Measurements from ENCODE around the gene RELN. TPM values are rescaled to one million over a fixed set of nuclear protein-coding genes. Genes with fewer than 3 reads are reported as not detected.

Gene RELN
- total RNA-seq, 1 experiment from 2014 or later = 8.0 TPM

DNA sequence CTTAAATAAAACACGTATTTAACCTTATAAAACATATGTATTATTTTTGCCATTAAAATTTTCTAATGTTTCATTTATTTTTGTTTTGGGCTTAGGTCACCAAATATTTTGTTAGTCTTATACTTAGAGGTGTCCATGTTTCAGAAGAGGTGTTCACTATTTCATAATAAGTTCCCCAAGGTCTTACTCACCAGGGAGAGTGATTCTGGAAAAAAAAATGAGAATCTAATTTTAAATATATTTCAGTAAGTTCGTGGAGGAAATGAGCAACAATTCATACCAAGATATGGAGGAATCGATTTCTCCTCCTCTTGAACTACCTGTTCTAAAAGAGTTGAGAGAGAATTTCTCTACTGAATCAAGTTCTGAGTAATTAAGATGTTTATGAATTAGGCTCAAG lies 271.9 kb downstream of the RELN start:
- no peak for DNase-seq
- ChIA-PET POLR2A (ENCODE audit: unreplicated experiment) (no interaction called here), CTCF (no interaction called here)
- H3K27ac ChIP-seq (ENCODE audit: low read length) = peak overlapping the region; percentile 79; the same call in 1 of the 2 replicates
- H3K4me2 ChIP-seq (ENCODE audit: low read length) = peak overlapping the region; percentile 16; the same call in 1 of the 2 replicates
- no peaks in the 10 kb centered on the region for H3K36me3 ChIP-seq (ENCODE audit: low read depth, low read length)
- TF ChIP-seq EZH2phosphoT487 (IDR thresholded peaks at IDR 0.05; ENCODE audit: borderline replicate concordance, low read length) = no peak
- TF ChIP-seq, protein P1, sequence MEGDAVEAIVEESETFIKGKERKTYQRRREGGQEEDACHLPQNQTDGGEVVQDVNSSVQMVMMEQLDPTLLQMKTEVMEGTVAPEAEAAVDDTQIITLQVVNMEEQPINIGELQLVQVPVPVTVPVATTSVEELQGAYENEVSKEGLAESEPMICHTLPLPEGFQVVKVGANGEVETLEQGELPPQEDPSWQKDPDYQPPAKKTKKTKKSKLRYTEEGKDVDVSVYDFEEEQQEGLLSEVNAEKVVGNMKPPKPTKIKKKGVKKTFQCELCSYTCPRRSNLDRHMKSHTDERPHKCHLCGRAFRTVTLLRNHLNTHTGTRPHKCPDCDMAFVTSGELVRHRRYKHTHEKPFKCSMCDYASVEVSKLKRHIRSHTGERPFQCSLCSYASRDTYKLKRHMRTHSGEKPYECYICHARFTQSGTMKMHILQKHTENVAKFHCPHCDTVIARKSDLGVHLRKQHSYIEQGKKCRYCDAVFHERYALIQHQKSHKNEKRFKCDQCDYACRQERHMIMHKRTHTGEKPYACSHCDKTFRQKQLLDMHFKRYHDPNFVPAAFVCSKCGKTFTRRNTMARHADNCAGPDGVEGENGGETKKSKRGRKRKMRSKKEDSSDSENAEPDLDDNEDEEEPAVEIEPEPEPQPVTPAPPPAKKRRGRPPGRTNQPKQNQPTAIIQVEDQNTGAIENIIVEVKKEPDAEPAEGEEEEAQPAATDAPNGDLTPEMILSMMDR (conservative IDR thresholded peaks at IDR 0.05; ENCODE audit: low read depth, low read length) = no peak
- no peak for TF ChIP-seq EZH2 (IDR thresholded peaks at IDR 0.05; ENCODE audit: low read length, unreplicated experiment)
- peaks cover 25% of the 10 kb centered on the region for H3K4me1 ChIP-seq (ENCODE audit: insufficient read depth, low read length)
- H3K27me3 ChIP-seq (ENCODE audit: low read length) = no peaks in the 10 kb centered on the region
- no peak for ATAC-seq
- no peak overlapping the region for H3K9ac ChIP-seq (ENCODE audit: low read length)
- 0 out of 2 replicates have a peak, but pooled peaks cover 3% of the 10 kb centered on the region for H3K9me2 ChIP-seq (replicated peaks; ENCODE audit: low read length)
- intact Hi-C loops (cut with micrococcal nuclease) = no loop called here
- H2AFZ ChIP-seq (ENCODE audit: low read length) = peak overlapping the region; percentile 16; the same call in 1 of the 2 replicates
- no TSS peak for BruUV-seq (replicated peaks)
- H3F3A ChIP-seq (ENCODE audit: low read length, unreplicated experiment) = peaks cover 13% of the 10 kb centered on the region
- no peak overlapping the region for H3K4me3 ChIP-seq (ENCODE audit: low read length)
- no peaks in the 10 kb centered on the region for H4K20me1 ChIP-seq (ENCODE audit: low read length)
- no peaks in the 10 kb centered on the region for H3K9me3 ChIP-seq (ENCODE audit: low read length)
- H3K79me2 ChIP-seq (ENCODE audit: low read length) = no peaks in the 10 kb centered on the region

DNA sequence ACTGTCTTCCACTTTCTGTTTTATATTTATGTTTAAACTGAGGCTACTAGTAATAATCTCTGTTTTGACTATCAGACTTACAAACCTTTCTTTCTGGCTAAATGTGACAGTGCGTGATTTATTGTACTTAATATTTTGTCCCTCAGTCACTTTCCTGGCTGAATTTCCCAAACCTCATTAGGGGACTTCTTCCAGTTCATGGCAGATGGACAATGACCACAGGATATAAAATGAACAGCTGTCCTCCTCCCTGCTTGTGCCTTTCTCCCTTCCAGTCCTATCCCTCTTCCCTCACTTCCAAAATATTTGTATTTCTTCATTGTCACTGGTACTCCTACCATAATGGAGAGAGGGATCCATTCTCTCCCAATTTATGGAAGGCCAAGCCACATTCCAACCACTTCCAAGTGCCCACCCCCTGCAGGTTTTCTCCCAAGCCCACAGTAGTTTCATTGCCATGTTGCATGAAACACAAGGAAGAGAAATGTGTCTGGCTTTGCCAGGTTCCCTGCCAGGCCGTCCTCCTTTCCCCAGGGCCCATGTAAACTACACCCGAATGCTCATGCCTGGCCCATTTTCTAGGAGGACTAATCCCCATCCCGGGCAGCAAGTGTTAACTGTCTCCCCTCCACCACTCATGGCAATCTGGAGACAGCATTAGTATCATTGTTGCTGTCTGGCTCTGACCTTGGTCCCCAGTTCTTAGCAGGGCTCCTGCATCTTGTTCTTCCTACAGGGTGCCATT lies 273.9 kb downstream of the RELN start:
- Histone ChIP-seq H3K9ac (ENCODE audit: low read length) (no peak overlapping the region), H3K27ac (ENCODE audit: low read length) (no peak overlapping the region), H3K4me3 (ENCODE audit: low read length) (no peak overlapping the region), H3K9me2 (replicated peaks; ENCODE audit: low read length) (no peaks in the 10 kb centered on the region), H3K4me1 (ENCODE audit: insufficient read depth, low read length) (peaks cover 39% of the 10 kb centered on the region), H3K36me3 (ENCODE audit: low read depth, low read length) (no peaks in the 10 kb centered on the region), H3K27me3 (ENCODE audit: low read length) (no peaks in the 10 kb centered on the region), H3K9me3 (ENCODE audit: low read length) (no peaks in the 10 kb centered on the region), H3K4me2 (ENCODE audit: low read length) (no peak overlapping the region), H2AFZ (ENCODE audit: low read length) (no peak overlapping the region), H3K79me2 (ENCODE audit: low read length) (no peaks in the 10 kb centered on the region), H3F3A (ENCODE audit: low read length, unreplicated experiment) (peaks cover 13% of the 10 kb centered on the region), H4K20me1 (ENCODE audit: low read length) (no peaks in the 10 kb centered on the region)
- no TSS peak for BruUV-seq (replicated peaks)
- intact Hi-C loops (cut with micrococcal nuclease) = no loop called here
- no peak for ATAC-seq
- POLR2A ChIA-PET (ENCODE audit: unreplicated experiment) = no interaction called here
- no peak for TF ChIP-seq EZH2phosphoT487 (IDR thresholded peaks at IDR 0.05; ENCODE audit: borderline replicate concordance, low read length)
- DNase-seq = no peak
- CTCF ChIA-PET = no interaction called here

DNA sequence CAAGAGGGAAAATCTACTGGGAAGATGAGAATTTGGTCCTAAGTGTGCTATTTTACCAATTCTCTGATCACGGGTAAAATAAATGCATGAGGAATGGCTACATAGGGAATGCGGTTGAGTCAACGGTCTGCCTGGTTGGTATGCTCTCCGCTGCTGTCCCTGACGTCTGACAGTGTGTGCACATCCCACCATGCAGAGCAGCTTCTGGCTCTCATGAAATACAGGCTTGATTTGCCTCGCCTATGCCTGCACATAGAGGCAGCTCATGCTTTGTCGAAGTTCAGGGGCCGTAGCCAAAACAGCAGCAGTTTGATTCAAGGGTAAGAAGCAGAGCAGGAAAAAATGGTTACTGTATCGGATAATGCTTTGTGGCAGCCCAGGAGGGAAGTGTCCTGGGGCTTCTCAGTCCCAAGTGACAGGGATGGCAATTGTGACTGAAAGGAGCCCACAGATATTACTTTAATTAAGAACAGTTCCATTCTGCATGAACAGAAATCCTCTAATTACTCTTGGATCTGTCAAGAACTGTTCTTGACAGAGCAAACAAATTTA lies 275.0 kb downstream of the RELN start:
- Histone ChIP-seq H3F3A (ENCODE audit: low read length, unreplicated experiment) (peaks cover 13% of the 10 kb centered on the region), H3K9me3 (ENCODE audit: low read length) (no peaks in the 10 kb centered on the region), H3K27me3 (ENCODE audit: low read length) (no peaks in the 10 kb centered on the region), H3K36me3 (ENCODE audit: low read depth, low read length) (no peaks in the 10 kb centered on the region), H3K9me2 (replicated peaks; ENCODE audit: low read length) (no peaks in the 10 kb centered on the region), H3K4me2 (ENCODE audit: low read length) (no peak overlapping the region), H2AFZ (ENCODE audit: low read length) (no peak overlapping the region), H3K79me2 (ENCODE audit: low read length) (no peaks in the 10 kb centered on the region), H4K20me1 (ENCODE audit: low read length) (no peaks in the 10 kb centered on the region), H3K4me3 (ENCODE audit: low read length) (no peak overlapping the region), H3K27ac (ENCODE audit: low read length) (no peak overlapping the region), H3K4me1 (ENCODE audit: insufficient read depth, low read length) (peaks cover 45% of the 10 kb centered on the region), H3K9ac (ENCODE audit: low read length) (no peak overlapping the region)
- no TSS peak for BruUV-seq (replicated peaks)
- no peak for DNase-seq
- ATAC-seq = no peak
- ChIA-PET POLR2A (ENCODE audit: unreplicated experiment) (no interaction called here), CTCF (no interaction called here)
- TF ChIP-seq, protein P1 (conservative IDR thresholded peaks at IDR 0.05; ENCODE audit: low read depth, low read length) = no peak
- TF ChIP-seq EZH2 (IDR thresholded peaks at IDR 0.05; ENCODE audit: low read length, unreplicated experiment) (no peak), EZH2phosphoT487 (IDR thresholded peaks at IDR 0.05; ENCODE audit: borderline replicate concordance, low read length) (no peak)
- intact Hi-C loops (cut with micrococcal nuclease) = no loop called here
